DOHH2 (cell line): ENCODE results near the gene C1orf159.

ENCODE experiments used
- EZH2phosphoT487 ChIP-seq: fragments of 200-600 bp; sonication (generic); IDR thresholded peaks from 2 replicates; pipeline ENCODE4 v1.6.1; 2017; ENCODE audit warnings: borderline replicate concordance, mild to moderate bottlenecking, antibody characterized with exemption, low read length, moderate library complexity, mixed read lengths
- TF ChIP-seq, protein P1 (sequence below): fragments of 200-600 bp; sonication (generic); IDR thresholded peaks from one replicate; pipeline ENCODE4 v1.5.1; 2014; ENCODE audit warnings: antibody characterized with exemption, mild to moderate bottlenecking, low read depth, low read length; ENCODE audit not compliant: poor library complexity, severe bottlenecking

DNA sequence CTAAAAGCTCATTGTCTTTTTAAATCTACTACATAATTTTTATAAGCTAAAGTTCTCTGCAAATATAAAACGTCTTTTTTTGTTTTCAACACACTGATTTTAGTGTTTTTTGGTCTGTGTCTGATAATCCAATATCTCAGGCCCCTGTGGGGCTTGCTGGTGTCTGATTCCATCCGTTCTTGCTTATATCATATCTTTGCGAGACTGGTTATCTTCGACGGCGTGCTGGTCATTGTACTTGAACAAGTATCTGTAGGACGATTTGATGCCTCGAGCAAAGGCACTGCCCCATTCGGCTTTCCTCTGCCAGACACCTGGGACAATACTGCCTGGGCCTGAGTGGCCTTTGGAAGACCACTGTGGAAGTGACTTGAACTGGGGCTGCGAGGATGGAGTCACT, 39.4 kb upstream of the C1orf159 start:
- TF ChIP-seq, protein P1, sequence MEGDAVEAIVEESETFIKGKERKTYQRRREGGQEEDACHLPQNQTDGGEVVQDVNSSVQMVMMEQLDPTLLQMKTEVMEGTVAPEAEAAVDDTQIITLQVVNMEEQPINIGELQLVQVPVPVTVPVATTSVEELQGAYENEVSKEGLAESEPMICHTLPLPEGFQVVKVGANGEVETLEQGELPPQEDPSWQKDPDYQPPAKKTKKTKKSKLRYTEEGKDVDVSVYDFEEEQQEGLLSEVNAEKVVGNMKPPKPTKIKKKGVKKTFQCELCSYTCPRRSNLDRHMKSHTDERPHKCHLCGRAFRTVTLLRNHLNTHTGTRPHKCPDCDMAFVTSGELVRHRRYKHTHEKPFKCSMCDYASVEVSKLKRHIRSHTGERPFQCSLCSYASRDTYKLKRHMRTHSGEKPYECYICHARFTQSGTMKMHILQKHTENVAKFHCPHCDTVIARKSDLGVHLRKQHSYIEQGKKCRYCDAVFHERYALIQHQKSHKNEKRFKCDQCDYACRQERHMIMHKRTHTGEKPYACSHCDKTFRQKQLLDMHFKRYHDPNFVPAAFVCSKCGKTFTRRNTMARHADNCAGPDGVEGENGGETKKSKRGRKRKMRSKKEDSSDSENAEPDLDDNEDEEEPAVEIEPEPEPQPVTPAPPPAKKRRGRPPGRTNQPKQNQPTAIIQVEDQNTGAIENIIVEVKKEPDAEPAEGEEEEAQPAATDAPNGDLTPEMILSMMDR = no peak
- TF ChIP-seq EZH2phosphoT487 = no peak
